BE2C (cell line): ENCODE measurements around the gene MRPL11.
"Not testable (repeated sequence)": the region's sequence is repeated elsewhere in the genome, so short reads cannot be mapped to it uniquely, and the experiment has no call there.

ENCODE experiments used
- DNase-seq: peaks from one replicate; pipeline ENCODE4 v3.0.0-alpha.2; 2020
- H3K27me3 ChIP-seq: fragments of 250-450 bp; sonication (Bioruptor Pico); 2 replicates; pipeline ENCODE4 v1.5.1; 2020; ENCODE audit warnings: mild to moderate bottlenecking
- H3K36me3 ChIP-seq: fragments of 250-450 bp; sonication (Bioruptor Pico); 2 replicates; pipeline ENCODE4 v1.5.1; 2020; ENCODE audit warnings: mild to moderate bottlenecking
- H3K4me1 ChIP-seq: fragments of 250-450 bp; sonication (Bioruptor Pico); 2 replicates; pipeline ENCODE4 v1.5.1; 2020
- H3K4me3 ChIP-seq: 2 replicates; pipeline ENCODE4 v1.5.1; 2011; ENCODE audit warnings: low read depth, low read length
- H3K9me3 ChIP-seq: fragments of 250-450 bp; sonication (Bioruptor Pico); 2 replicates; pipeline ENCODE4 v1.5.1; 2020
- CTCF ChIP-seq: IDR thresholded peaks from 2 replicates; pipeline ENCODE4 v1.5.1; 2012; ENCODE audit warnings: mild to moderate bottlenecking, low read depth, low read length

The MRPL11 gene

GRCh38 chr11:66467756-66468155, 29.1 kb upstream of the MRPL11 start:
- Histone ChIP-seq H3K9me3 (no peaks in the 10 kb centered on the region), H3K36me3 (no peaks in the 10 kb centered on the region; the same call in 1 of the 2 replicates), H3K4me1 (no peaks in the 10 kb centered on the region; the same call in 1 of the 2 replicates), H3K27me3 (no peaks in the 10 kb centered on the region), H3K4me3 (peak overlapping the region; percentile 67)
- TF ChIP-seq CTCF: no peak
- no peak for DNase-seq

- DNase-seq: no peak
- H3K36me3 ChIP-seq: no peaks in the 10 kb centered on the region
- no peak for TF ChIP-seq CTCF
Measured at GRCh38 chr11:66467034-66467659, 28.5 kb upstream of the MRPL11 start.

GRCh38 chr11:66466225-66467033, 27.8 kb upstream of the MRPL11 start, which contains the start of gene PELI3:
Gene PELI3 (plus strand): TSS chr11:66466905. CDS start chr11:66468129, 1,224 bp downstream.
- Histone ChIP-seq H3K4me3 (peak within 1 kb of the TSS; percentile 67), H3K36me3 (no peaks in the 10 kb centered on the region), H3K9me3 (no peaks in the 10 kb centered on the region; the same call in 1 of the 2 replicates), H3K4me1 (no peaks in the 10 kb centered on the region; the same call in 1 of the 2 replicates), H3K27me3 (no peaks in the 10 kb centered on the region)
- TF ChIP-seq CTCF: no peak
- DNase-seq: peak; percentile 96

More at GRCh38 chr11:66467034-66467659, 28.5 kb upstream of the MRPL11 start:
- Histone ChIP-seq H3K4me3 (peak overlapping the region; percentile 67), H3K4me1 (no peaks in the 10 kb centered on the region; the same call in 1 of the 2 replicates), H3K27me3 (no peaks in the 10 kb centered on the region), H3K9me3 (no peaks in the 10 kb centered on the region)

GRCh38 chr11:66465373-66466224, 27.0 kb upstream of the MRPL11 start:
- Histone ChIP-seq H3K4me1 (no peaks in the 10 kb centered on the region; the same call in 1 of the 2 replicates), H3K4me3 (0 out of 2 replicates have a peak overlapping the region, but pooled peaks have one; percentile 66), H3K27me3 (no peaks in the 10 kb centered on the region), H3K36me3 (no peaks in the 10 kb centered on the region), H3K9me3 (no peaks in the 10 kb centered on the region; the same call in 1 of the 2 replicates)
- TF ChIP-seq CTCF: no peak
- DNase-seq: no peak

- Histone ChIP-seq H3K36me3 (no peaks in the 10 kb centered on the region), H3K9me3 (no peaks in the 10 kb centered on the region; the same call in 1 of the 2 replicates), H3K4me1 (no peaks in the 10 kb centered on the region; the same call in 1 of the 2 replicates), H3K4me3 (no peak overlapping the region), H3K27me3 (no peaks in the 10 kb centered on the region)
- no peak for DNase-seq
- TF ChIP-seq CTCF: no peak
Measured at GRCh38 chr11:66464916-66465315, 26.3 kb upstream of the MRPL11 start.

GRCh38 chr11:66464116-66464515, 25.5 kb upstream of the MRPL11 start:
- not testable (repeated sequence) for H3K27me3 ChIP-seq, H3K4me3 ChIP-seq, DNase-seq, H3K36me3 ChIP-seq, H3K4me1 ChIP-seq, H3K9me3 ChIP-seq
